Epithelial cell of proximal tubule (primary cell): ENCODE data around the gene RGS8. TPM values are rescaled to one million over a fixed set of nuclear protein-coding genes. Genes with fewer than 3 reads are reported as not detected.

Source experiments
- DNase-seq: peaks from one replicate; pipeline ENCODE4 v3.0.0-alpha.2; 2011; ENCODE audit warnings: low read depth
- H3K4me3 ChIP-seq: 2 replicates; pipeline ENCODE4 v1.5.1; 2011; ENCODE audit warnings: low read depth, mild to moderate bottlenecking, low read length
- total RNA-seq: library from RNA; depleted of rRNA; stranded (reverse); fragments of >200 nt; gene quantifications from 2 replicates; pipeline ENCODE4 v1.2.3, GENCODE V29; 2015
- TF ChIP-seq, protein P1 (sequence below): conservative IDR thresholded peaks from 2 replicates; pipeline ENCODE4 v1.5.1; 2012; ENCODE audit warnings: low read depth, mild to moderate bottlenecking, low read length

The RGS8 gene
- total RNA-seq, 1 donor from 2014 or later, result not detected

DNA sequence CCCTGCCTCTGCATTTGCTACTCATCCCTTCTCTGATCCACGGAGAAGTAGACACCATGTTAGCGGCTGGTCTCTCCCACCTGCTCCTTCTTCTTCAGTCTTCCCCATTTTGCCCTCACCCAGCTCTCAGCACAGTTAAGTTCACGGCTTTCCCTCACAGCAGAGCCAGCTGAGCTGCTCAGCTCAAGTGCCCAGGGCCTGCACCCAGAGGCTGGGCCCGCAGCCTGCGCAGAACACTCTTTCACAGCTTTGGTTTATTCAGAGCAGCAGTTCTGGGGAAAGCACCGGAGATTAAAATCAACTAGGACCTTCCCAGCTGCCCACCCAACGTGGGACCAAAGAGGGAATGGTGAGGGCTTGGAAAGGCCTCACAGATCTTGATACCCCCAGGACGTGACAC, 41.9 kb downstream of the RGS8 start:
- TF ChIP-seq, protein P1, sequence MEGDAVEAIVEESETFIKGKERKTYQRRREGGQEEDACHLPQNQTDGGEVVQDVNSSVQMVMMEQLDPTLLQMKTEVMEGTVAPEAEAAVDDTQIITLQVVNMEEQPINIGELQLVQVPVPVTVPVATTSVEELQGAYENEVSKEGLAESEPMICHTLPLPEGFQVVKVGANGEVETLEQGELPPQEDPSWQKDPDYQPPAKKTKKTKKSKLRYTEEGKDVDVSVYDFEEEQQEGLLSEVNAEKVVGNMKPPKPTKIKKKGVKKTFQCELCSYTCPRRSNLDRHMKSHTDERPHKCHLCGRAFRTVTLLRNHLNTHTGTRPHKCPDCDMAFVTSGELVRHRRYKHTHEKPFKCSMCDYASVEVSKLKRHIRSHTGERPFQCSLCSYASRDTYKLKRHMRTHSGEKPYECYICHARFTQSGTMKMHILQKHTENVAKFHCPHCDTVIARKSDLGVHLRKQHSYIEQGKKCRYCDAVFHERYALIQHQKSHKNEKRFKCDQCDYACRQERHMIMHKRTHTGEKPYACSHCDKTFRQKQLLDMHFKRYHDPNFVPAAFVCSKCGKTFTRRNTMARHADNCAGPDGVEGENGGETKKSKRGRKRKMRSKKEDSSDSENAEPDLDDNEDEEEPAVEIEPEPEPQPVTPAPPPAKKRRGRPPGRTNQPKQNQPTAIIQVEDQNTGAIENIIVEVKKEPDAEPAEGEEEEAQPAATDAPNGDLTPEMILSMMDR, result no peak
- no peak overlapping the region for H3K4me3 ChIP-seq
- no peak for DNase-seq

DNA sequence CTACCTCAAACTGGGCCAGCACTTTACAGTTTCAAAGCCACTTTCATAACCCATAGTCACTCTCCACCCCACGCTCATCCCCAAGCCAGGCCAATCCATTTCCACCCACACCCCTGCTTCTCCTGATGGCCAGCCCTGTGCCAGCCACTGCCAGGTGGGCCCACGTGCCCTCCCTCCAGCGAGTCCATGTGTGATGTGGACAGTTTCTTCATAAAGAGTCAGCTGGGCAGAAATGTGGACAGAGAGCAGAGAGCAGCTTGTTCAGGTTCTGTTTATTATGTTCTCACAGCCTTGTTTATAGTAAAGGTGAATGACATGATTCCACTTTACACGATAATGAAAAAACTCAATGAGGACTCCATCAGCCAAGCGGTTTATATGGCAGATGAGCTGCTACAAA, 42.8 kb downstream of the RGS8 start:
- H3K4me3 ChIP-seq, result no peak overlapping the region
- TF ChIP-seq, protein P1, result no peak
- no peak for DNase-seq

DNA sequence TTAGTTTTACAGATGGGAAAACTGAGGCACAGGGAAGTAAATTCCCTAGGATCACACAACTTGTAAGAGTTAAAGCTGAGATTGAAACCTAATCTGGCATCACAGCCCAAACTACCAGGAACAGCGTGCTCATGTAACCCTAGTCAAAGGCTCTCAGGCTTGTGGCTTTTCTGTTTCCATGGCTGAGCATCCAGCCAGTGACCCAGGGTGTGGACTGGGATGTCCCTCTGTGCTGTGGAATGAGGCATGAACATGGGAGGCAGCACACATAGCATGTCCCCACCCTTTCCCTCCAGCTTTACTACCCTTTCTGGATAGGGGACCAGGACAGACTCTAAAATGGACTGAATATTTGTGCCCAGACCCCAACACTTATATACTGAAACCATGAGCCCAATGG, 45.1 kb downstream of the RGS8 start:
- TF ChIP-seq, protein P1, result no peak
- no peak for DNase-seq
- no peak overlapping the region for H3K4me3 ChIP-seq

DNA sequence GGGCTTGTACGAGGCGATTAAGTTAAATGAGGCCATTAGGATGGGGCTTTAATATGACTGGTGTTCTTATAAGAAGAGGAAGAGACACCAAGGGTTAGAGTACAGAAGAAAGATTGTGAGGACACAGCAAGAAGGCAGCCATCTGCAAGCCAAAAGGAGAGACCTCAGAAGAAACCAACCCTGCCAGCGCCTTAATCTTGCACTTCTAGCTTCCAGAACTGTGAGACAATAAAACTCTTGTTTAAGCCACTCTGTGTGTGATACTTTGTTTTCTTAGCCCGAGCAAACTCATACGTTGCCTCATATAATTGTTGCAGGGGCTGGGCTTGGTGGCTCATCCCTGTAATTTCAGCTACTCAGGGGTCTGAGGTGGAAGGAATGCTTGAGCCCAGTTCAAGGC, 46.6 kb downstream of the RGS8 start:
- no peak overlapping the region for H3K4me3 ChIP-seq
- TF ChIP-seq, protein P1, result no peak
- DNase-seq, result no peak

DNA sequence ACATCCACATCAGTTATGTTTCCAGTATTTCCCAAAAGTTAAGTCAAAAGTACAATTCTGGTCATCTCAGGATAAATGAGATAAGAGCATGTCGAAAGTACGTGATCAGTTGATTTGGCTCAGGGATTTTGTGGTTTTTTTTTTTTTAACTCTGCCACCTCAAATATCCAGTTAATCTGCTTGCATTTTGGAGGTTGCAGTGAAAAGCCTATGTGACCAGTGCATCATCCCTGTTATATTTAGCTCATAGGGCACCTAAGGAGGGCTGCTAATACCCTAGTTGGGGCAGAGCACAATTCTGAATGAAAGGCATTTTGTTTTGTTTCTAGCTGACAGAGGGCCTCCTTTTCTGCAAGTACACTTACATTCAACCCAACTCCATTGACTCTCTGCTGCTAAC, 48.5 kb downstream of the RGS8 start:
- no peak overlapping the region for H3K4me3 ChIP-seq
- no peak for DNase-seq
- TF ChIP-seq, protein P1, result no peak

Other genes with a start within 250 kb of the RGS8 start
- gene RGSL1, start 234.4 kb downstream of the RGS8 start, total RNA-seq, result not detected in 2 replicates
- 1.7 and 2.5 TPM in 2 replicates for gene RNASEL, start 95.3 kb downstream of the RGS8 start, total RNA-seq
- gene RGS16, start 80.2 kb downstream of the RGS8 start, total RNA-seq, result 0.36 and 0.81 TPM in 2 replicates
- gene NPL, start 105.2 kb upstream of the RGS8 start, total RNA-seq, result 0.06 and 0.36 TPM in 2 replicates
- 154 and 202 TPM in 2 replicates for gene DHX9, start 154.8 kb upstream of the RGS8 start, total RNA-seq